ENCODE results near the gene BAZ2B.

Gene BAZ2B

DNA sequence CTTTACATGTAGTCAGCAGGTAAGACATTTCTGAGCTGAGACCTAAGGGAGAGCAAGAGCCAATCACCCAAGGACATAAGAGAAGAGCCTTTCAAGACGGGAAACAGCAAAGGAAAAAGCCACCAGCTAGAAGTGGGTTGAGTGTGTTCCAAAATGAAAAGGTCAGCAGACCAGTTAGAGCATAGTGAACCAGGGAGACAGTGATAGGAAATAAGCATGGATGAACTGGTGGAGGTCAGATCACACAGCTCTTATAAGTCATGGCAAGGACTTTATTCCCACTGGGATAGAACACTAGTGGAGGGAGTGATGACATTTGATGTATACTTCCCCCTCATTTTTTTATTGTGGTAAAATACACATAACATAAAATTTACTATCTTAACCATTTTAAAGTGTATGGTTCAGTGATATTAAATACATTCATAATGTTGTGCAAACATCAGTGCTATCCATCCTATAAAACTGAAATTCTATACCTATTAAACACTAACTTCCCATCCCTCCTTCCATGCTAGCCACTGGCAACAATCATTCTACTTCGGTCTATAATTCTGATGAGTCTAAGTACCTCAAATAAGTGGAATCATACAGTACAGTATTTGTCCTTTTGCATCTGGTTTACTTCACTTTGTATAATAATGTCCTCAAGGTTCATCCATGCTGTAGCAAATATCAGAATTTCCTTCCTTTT lies 174.0 kb downstream of the BAZ2B start:
- H3K4me1 ChIP-seq (ENCODE audit: control insufficient read depth in 1 of 2, insufficient read depth in 2 of 2, low read length in 2 of 2) = peaks cover 0 to 9% of the 10 kb centered on the region in 2 donors
- H3K9me3 ChIP-seq (ENCODE audit: control insufficient read depth in 1 of 2, low read length in 2 of 2) = no peaks in the 10 kb centered on the region
- no peak overlapping the region for H3K9ac ChIP-seq (ENCODE audit: low read depth in 1 of 2, low read length in 2 of 2)
- H3K27ac ChIP-seq (ENCODE audit: low read depth, low read length) = no peak overlapping the region
- H3K36me3 ChIP-seq (ENCODE audit: control insufficient read depth in 1 of 2, insufficient read depth in 2 of 2, low read length in 2 of 2) = peaks cover 28 to 59% of the 10 kb centered on the region in 2 donors
- no peak overlapping the region for H3K4me3 ChIP-seq (ENCODE audit: low read depth in 1 of 2, low read length in 2 of 2)
- no peaks in the 10 kb centered on the region for H3K27me3 ChIP-seq (ENCODE audit: control insufficient read depth in 1 of 2, insufficient read depth in 2 of 2, low read length in 2 of 2)

DNA sequence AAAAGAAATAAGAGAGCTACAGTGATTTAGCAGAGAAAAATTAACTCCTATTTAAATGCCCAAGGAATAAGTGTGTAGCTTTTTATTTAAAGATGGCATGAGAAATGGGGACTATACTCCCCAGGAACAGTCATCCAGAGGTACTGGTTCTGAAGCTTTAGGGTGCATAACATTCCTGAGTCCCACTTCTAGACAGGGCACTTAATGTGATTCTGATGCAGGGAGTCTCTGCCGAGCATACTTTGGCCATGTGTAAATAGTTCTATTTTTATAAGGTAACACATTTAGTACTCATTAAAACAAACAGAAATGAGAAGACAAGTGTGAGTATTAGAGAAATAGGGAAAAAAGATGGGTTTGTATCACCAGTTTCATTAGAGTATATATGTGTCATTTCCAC lies 175.2 kb downstream of the BAZ2B start:
- H3K9ac ChIP-seq (ENCODE audit: low read depth in 1 of 2, low read length in 2 of 2) = no peak overlapping the region
- H3K4me3 ChIP-seq (ENCODE audit: low read depth in 1 of 2, low read length in 2 of 2) = no peak overlapping the region
- peaks cover 0 to 3% of the 10 kb centered on the region in 2 donors for H3K4me1 ChIP-seq (ENCODE audit: control insufficient read depth in 1 of 2, insufficient read depth in 2 of 2, low read length in 2 of 2)
- H3K27ac ChIP-seq (ENCODE audit: low read depth, low read length) = no peak overlapping the region
- H3K9me3 ChIP-seq (ENCODE audit: control insufficient read depth in 1 of 2, low read length in 2 of 2) = no peaks in the 10 kb centered on the region
- H3K36me3 ChIP-seq (ENCODE audit: control insufficient read depth in 1 of 2, insufficient read depth in 2 of 2, low read length in 2 of 2) = peaks cover 28 to 58% of the 10 kb centered on the region in 2 donors
- no peaks in the 10 kb centered on the region for H3K27me3 ChIP-seq (ENCODE audit: control insufficient read depth in 1 of 2, insufficient read depth in 2 of 2, low read length in 2 of 2)

- peaks cover 0 to 3% of the 10 kb centered on the region in 2 donors for H3K4me1 ChIP-seq (ENCODE audit: control insufficient read depth in 1 of 2, insufficient read depth in 2 of 2, low read length in 2 of 2)
- no peak overlapping the region for H3K27ac ChIP-seq (ENCODE audit: low read depth, low read length)
- H3K27me3 ChIP-seq (ENCODE audit: control insufficient read depth in 1 of 2, insufficient read depth in 2 of 2, low read length in 2 of 2) = no peaks in the 10 kb centered on the region
- peaks cover 21 to 40% of the 10 kb centered on the region in 2 donors for H3K36me3 ChIP-seq (ENCODE audit: control insufficient read depth in 1 of 2, insufficient read depth in 2 of 2, low read length in 2 of 2)
- H3K9ac ChIP-seq (ENCODE audit: low read depth in 1 of 2, low read length in 2 of 2) = no peak overlapping the region
- H3K4me3 ChIP-seq (ENCODE audit: low read depth in 1 of 2, low read length in 2 of 2) = no peak overlapping the region
- no peaks in the 10 kb centered on the region for H3K9me3 ChIP-seq (ENCODE audit: control insufficient read depth in 1 of 2, low read length in 2 of 2)
Observed at GRCh38 chr2:159439421-159439820, 176.9 kb downstream of the BAZ2B start.

DNA sequence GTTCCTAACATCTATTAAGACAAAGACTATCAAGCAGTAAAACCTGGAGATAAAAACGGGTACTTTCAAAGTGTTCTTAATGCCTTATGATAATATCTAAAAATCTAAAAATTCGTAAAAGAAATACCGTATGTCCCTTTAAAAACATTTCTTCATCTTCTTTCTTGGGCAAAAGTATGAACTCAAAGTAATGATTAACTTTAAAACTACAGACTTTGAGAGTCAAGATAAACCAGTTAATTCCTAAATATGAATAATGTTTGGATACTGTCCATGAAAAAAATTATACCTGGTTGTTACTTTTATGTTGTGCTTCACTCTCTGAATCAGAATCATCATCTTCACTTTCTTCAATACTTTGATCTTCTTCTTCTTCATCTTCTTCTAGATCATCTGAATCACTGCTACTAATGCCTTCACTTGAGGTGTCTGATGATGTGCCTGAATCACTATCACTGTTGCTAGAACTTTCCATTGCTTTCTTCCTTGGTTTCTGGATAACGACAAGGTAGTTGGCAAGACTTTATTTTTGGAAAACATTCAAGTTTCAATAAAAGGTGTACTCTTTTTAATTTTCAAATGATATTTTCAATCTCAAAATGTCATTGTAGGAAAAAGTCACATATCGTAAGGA lies 177.5 kb downstream of the BAZ2B start:
- Histone ChIP-seq H3K27me3 (ENCODE audit: control insufficient read depth in 1 of 2, insufficient read depth in 2 of 2, low read length in 2 of 2) (no peaks in the 10 kb centered on the region), H3K4me3 (ENCODE audit: low read depth in 1 of 2, low read length in 2 of 2) (no peak overlapping the region), H3K9ac (ENCODE audit: low read depth in 1 of 2, low read length in 2 of 2) (no peak overlapping the region), H3K36me3 (ENCODE audit: control insufficient read depth in 1 of 2, insufficient read depth in 2 of 2, low read length in 2 of 2) (peaks cover 16 to 34% of the 10 kb centered on the region in 2 donors), H3K4me1 (ENCODE audit: control insufficient read depth in 1 of 2, insufficient read depth in 2 of 2, low read length in 2 of 2) (peaks cover 0 to 3% of the 10 kb centered on the region in 2 donors), H3K27ac (ENCODE audit: low read depth, low read length) (no peak overlapping the region), H3K9me3 (ENCODE audit: control insufficient read depth in 1 of 2, low read length in 2 of 2) (no peaks in the 10 kb centered on the region)

DNA sequence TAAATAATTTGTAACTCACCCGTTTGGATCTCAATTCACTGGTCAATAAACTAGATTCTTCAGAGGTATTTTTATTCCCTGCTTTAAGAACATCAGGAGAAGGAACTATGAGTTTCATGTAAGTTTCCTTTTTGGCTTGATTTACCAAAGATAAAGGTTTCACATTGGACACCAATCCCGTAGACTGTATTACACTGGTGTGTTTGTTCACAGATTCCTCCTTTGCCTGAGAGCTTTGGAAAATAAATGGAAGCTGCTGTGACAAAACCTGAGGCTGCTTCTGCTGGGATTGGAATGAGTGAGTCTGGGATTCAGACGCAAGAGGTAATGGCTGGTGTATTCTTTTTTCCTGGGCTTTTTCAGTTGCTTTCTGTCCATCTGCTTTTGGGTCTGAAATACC lies 178.1 kb downstream of the BAZ2B start:
- peaks cover 12 to 29% of the 10 kb centered on the region in 2 donors for H3K36me3 ChIP-seq (ENCODE audit: control insufficient read depth in 1 of 2, insufficient read depth in 2 of 2, low read length in 2 of 2)
- H3K9ac ChIP-seq (ENCODE audit: low read depth in 1 of 2, low read length in 2 of 2) = no peak overlapping the region
- no peaks in the 10 kb centered on the region for H3K27me3 ChIP-seq (ENCODE audit: control insufficient read depth in 1 of 2, insufficient read depth in 2 of 2, low read length in 2 of 2)
- peaks cover 0 to 3% of the 10 kb centered on the region in 2 donors for H3K4me1 ChIP-seq (ENCODE audit: control insufficient read depth in 1 of 2, insufficient read depth in 2 of 2, low read length in 2 of 2)
- H3K9me3 ChIP-seq (ENCODE audit: control insufficient read depth in 1 of 2, low read length in 2 of 2) = no peaks in the 10 kb centered on the region
- H3K27ac ChIP-seq (ENCODE audit: low read depth, low read length) = no peak overlapping the region
- no peak overlapping the region for H3K4me3 ChIP-seq (ENCODE audit: low read depth in 1 of 2, low read length in 2 of 2)

DNA sequence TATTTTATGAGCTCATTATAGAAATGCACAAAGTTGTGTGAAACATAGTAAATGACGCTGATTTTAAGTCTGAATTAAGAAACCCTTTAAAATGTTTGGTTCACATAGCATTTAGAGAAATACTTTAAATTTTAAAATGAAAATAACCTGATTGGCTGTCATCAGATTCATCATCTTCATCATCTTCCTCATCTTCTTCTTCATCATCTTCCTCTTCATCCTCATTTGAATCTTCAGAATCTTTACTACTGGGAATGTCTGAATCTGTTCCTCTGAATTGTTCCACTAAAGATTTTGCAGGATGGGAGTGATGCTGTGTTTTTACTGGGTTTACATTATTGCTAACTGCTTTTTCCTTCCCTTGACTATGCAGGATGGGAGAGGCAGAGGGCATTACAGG lies 183.7 kb downstream of the BAZ2B start:
- Histone ChIP-seq H3K27me3 (ENCODE audit: control insufficient read depth in 1 of 2, insufficient read depth in 2 of 2, low read length in 2 of 2) (no peaks in the 10 kb centered on the region), H3K4me1 (ENCODE audit: control insufficient read depth in 1 of 2, insufficient read depth in 2 of 2, low read length in 2 of 2) (no peaks in the 10 kb centered on the region), H3K27ac (ENCODE audit: low read depth, low read length) (no peak overlapping the region), H3K9ac (ENCODE audit: low read depth in 1 of 2, low read length in 2 of 2) (no peak overlapping the region), H3K4me3 (ENCODE audit: low read depth in 1 of 2, low read length in 2 of 2) (no peak overlapping the region), H3K36me3 (ENCODE audit: control insufficient read depth in 1 of 2, insufficient read depth in 2 of 2, low read length in 2 of 2) (peaks cover 10 to 17% of the 10 kb centered on the region in 2 donors), H3K9me3 (ENCODE audit: control insufficient read depth in 1 of 2, low read length in 2 of 2) (no peaks in the 10 kb centered on the region)

DNA sequence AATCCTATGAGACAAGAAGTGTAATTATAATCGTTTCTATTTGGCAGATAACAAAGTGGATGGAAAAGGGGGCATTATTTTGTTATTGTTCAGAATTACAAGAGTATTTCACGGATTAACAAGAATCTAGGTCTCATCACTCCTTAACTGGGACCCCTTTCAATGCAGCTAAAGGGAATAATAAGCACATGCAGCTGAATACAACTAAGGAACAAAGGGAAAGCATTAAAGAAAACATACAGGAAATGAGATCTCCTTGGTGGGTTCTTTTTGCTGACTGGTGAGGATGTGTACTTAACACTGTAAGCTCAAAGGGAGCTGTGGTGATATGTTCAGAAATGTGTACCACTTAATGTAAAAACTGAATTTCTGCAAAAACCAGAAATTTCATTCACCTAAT lies 189.3 kb downstream of the BAZ2B start:
- no peak overlapping the region for H3K9ac ChIP-seq (ENCODE audit: low read depth in 1 of 2, low read length in 2 of 2)
- H3K4me1 ChIP-seq (ENCODE audit: control insufficient read depth in 1 of 2, insufficient read depth in 2 of 2, low read length in 2 of 2) = no peaks in the 10 kb centered on the region
- no peak overlapping the region for H3K4me3 ChIP-seq (ENCODE audit: low read depth in 1 of 2, low read length in 2 of 2)
- H3K27me3 ChIP-seq (ENCODE audit: control insufficient read depth in 1 of 2, insufficient read depth in 2 of 2, low read length in 2 of 2) = no peaks in the 10 kb centered on the region
- H3K9me3 ChIP-seq (ENCODE audit: control insufficient read depth in 1 of 2, low read length in 2 of 2) = no peaks in the 10 kb centered on the region
- H3K36me3 ChIP-seq (ENCODE audit: control insufficient read depth in 1 of 2, insufficient read depth in 2 of 2, low read length in 2 of 2) = peaks cover 3 to 17% of the 10 kb centered on the region in 2 donors
- H3K27ac ChIP-seq (ENCODE audit: low read depth, low read length) = no peak overlapping the region

DNA sequence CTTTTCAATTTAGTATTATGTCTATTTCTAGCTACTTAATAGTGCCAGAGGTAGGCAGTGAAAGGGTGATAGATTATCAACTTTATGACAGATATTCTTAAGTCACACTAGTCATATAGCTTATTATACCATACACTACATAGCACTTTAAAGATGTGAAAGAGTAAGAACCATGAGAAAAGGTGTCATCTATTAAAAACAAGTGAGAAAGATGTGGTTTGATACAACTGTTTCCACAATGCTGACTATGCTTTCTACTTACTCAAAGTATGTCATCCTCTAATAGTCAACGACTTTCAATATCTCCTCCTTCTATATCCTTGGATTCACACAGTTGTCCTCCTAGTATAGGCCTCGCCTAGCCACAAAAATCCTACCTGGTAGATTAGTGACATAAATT lies 196.9 kb downstream of the BAZ2B start:
- Histone ChIP-seq H3K4me1 (ENCODE audit: control insufficient read depth in 1 of 2, insufficient read depth in 2 of 2, low read length in 2 of 2) (no peaks in the 10 kb centered on the region), H3K36me3 (ENCODE audit: control insufficient read depth in 1 of 2, insufficient read depth in 2 of 2, low read length in 2 of 2) (peaks cover 4 to 16% of the 10 kb centered on the region in 2 donors), H3K9ac (ENCODE audit: low read depth in 1 of 2, low read length in 2 of 2) (no peak overlapping the region), H3K4me3 (ENCODE audit: low read depth in 1 of 2, low read length in 2 of 2) (no peak overlapping the region), H3K9me3 (ENCODE audit: control insufficient read depth in 1 of 2, low read length in 2 of 2) (no peaks in the 10 kb centered on the region), H3K27ac (ENCODE audit: low read depth, low read length) (no peak overlapping the region), H3K27me3 (ENCODE audit: control insufficient read depth in 1 of 2, insufficient read depth in 2 of 2, low read length in 2 of 2) (no peaks in the 10 kb centered on the region)

GRCh38 chr2:159411460-159411859 lies 204.9 kb downstream of the BAZ2B start:
- Histone ChIP-seq H3K4me1 (ENCODE audit: control insufficient read depth in 1 of 2, insufficient read depth in 2 of 2, low read length in 2 of 2) (no peaks in the 10 kb centered on the region), H3K36me3 (ENCODE audit: control insufficient read depth in 1 of 2, insufficient read depth in 2 of 2, low read length in 2 of 2) (peaks cover 3 to 28% of the 10 kb centered on the region in 2 donors), H3K27ac (ENCODE audit: low read depth, low read length) (no peak overlapping the region), H3K4me3 (ENCODE audit: low read depth in 1 of 2, low read length in 2 of 2) (no peak overlapping the region), H3K9ac (ENCODE audit: low read depth in 1 of 2, low read length in 2 of 2) (no peak overlapping the region), H3K27me3 (ENCODE audit: control insufficient read depth in 1 of 2, insufficient read depth in 2 of 2, low read length in 2 of 2) (no peaks in the 10 kb centered on the region), H3K9me3 (ENCODE audit: control insufficient read depth in 1 of 2, low read length in 2 of 2) (no peaks in the 10 kb centered on the region)

DNA sequence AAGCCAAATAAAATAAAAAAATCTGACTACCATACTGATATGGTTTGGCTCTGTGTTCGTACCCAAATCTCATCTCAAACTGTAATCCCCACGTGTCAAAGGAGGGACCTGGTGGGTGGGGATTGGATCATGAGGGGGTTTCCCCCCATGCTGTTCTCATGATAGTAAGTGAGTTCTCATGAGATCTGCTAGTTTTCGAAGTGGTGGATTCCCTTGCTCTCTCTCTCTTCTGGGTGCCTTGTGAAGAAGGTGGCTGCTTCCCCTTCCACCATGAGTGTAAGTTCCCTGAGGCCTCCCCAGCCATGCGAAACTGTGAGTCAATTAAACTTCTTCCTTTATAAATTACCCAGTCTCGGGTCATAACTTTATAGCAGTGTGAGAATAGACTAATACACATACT lies 206.1 kb downstream of the BAZ2B start:
- no peaks in the 10 kb centered on the region for H3K4me1 ChIP-seq (ENCODE audit: control insufficient read depth in 1 of 2, insufficient read depth in 2 of 2, low read length in 2 of 2)
- H3K9me3 ChIP-seq (ENCODE audit: control insufficient read depth in 1 of 2, low read length in 2 of 2) = no peaks in the 10 kb centered on the region
- H3K4me3 ChIP-seq (ENCODE audit: low read depth in 1 of 2, low read length in 2 of 2) = no peak overlapping the region
- H3K36me3 ChIP-seq (ENCODE audit: control insufficient read depth in 1 of 2, insufficient read depth in 2 of 2, low read length in 2 of 2) = peaks cover 3 to 36% of the 10 kb centered on the region in 2 donors
- no peak overlapping the region for H3K27ac ChIP-seq (ENCODE audit: low read depth, low read length)
- no peak overlapping the region for H3K9ac ChIP-seq (ENCODE audit: low read depth in 1 of 2, low read length in 2 of 2)
- no peaks in the 10 kb centered on the region for H3K27me3 ChIP-seq (ENCODE audit: control insufficient read depth in 1 of 2, insufficient read depth in 2 of 2, low read length in 2 of 2)

All from duodenal mucosa (tissue), 2 donors.